Measurements from ENCODE around the gene OPCML. TPM values are rescaled to one million over a fixed set of nuclear protein-coding genes. Genes with fewer than 3 reads are reported as not detected.

OPCML gene
- total and polyA plus RNA-seq, 2 donors from 2014 or later, result 0.77 to 1.1 TPM

- DNase-seq, result no peak
- no peak for FAIRE-seq
- Histone ChIP-seq H3K9ac (ENCODE audit: low read length in 3 of 3) (no peak overlapping the region), H3K4me3 (ENCODE audit: low read length in 3 of 3) (no peak overlapping the region), H3K36me3 (ENCODE audit: control insufficient read depth in 2 of 3, insufficient read depth in 3 of 3, low read length in 3 of 3) (no peaks in the 10 kb centered on the region), H3K4me1 (ENCODE audit: control insufficient read depth in 2 of 3, insufficient read depth in 2 of 3, low read depth in 1 of 3, low read length in 3 of 3) (no peaks in the 10 kb centered on the region), H3K27me3 (ENCODE audit: control insufficient read depth, insufficient read depth, low read length) (no peaks in the 10 kb centered on the region), H3K27ac (ENCODE audit: low read depth in 2 of 2, low read length in 2 of 2) (no peak overlapping the region), H3K9me3 (ENCODE audit: control insufficient read depth in 2 of 3, insufficient read depth in 1 of 3, low read length in 3 of 3) (no peaks in the 10 kb centered on the region)
- intact Hi-C loops (cut with DNase I), result no loop called here
- TF ChIP-seq CTCF (IDR thresholded peaks at IDR 0.05; ENCODE audit: borderline replicate concordance, extremely low read depth, insufficient read depth), result no peak
Measured at GRCh38 chr11:133390803-133391202, 141.5 kb downstream of the OPCML start.

GRCh38 chr11:133388975-133389568, 143.2 kb downstream of the OPCML start:
- no peaks in the 10 kb centered on the region for H3K36me3 ChIP-seq (ENCODE audit: control insufficient read depth in 2 of 3, insufficient read depth in 3 of 3, low read length in 3 of 3)
- no peak overlapping the region for H3K9ac ChIP-seq (ENCODE audit: low read length in 3 of 3)
- no peak for FAIRE-seq
- H3K27ac ChIP-seq (ENCODE audit: low read depth in 2 of 2, low read length in 2 of 2), result no peak overlapping the region
- H3K9me3 ChIP-seq (ENCODE audit: control insufficient read depth in 2 of 3, insufficient read depth in 1 of 3, low read length in 3 of 3), result no peaks in the 10 kb centered on the region
- intact Hi-C loops (cut with DNase I), result no loop called here
- no peak for TF ChIP-seq CTCF (IDR thresholded peaks at IDR 0.05; ENCODE audit: borderline replicate concordance, extremely low read depth, insufficient read depth)
- H3K4me1 ChIP-seq (ENCODE audit: control insufficient read depth in 2 of 3, insufficient read depth in 2 of 3, low read depth in 1 of 3, low read length in 3 of 3), result no peaks in the 10 kb centered on the region
- H3K27me3 ChIP-seq (ENCODE audit: control insufficient read depth, insufficient read depth, low read length), result no peaks in the 10 kb centered on the region
- no peak overlapping the region for H3K4me3 ChIP-seq (ENCODE audit: low read length in 3 of 3)
- no peak for DNase-seq

GRCh38 chr11:133388260-133388659, 144.0 kb downstream of the OPCML start:
- intact Hi-C loops (cut with DNase I), result no loop called here
- H3K4me3 ChIP-seq (ENCODE audit: low read length in 3 of 3), result no peak overlapping the region
- H3K9me3 ChIP-seq (ENCODE audit: control insufficient read depth in 2 of 3, insufficient read depth in 1 of 3, low read length in 3 of 3), result no peaks in the 10 kb centered on the region
- no peaks in the 10 kb centered on the region for H3K27me3 ChIP-seq (ENCODE audit: control insufficient read depth, insufficient read depth, low read length)
- TF ChIP-seq CTCF (IDR thresholded peaks at IDR 0.05; ENCODE audit: borderline replicate concordance, extremely low read depth, insufficient read depth), result no peak
- H3K27ac ChIP-seq (ENCODE audit: low read depth in 2 of 2, low read length in 2 of 2), result no peak overlapping the region
- no peaks in the 10 kb centered on the region for H3K4me1 ChIP-seq (ENCODE audit: control insufficient read depth in 2 of 3, insufficient read depth in 2 of 3, low read depth in 1 of 3, low read length in 3 of 3)
- H3K9ac ChIP-seq (ENCODE audit: low read length in 3 of 3), result no peak overlapping the region
- no peak for DNase-seq
- no peak for FAIRE-seq
- no peaks in the 10 kb centered on the region for H3K36me3 ChIP-seq (ENCODE audit: control insufficient read depth in 2 of 3, insufficient read depth in 3 of 3, low read length in 3 of 3)

- no peak for TF ChIP-seq CTCF (IDR thresholded peaks at IDR 0.05; ENCODE audit: borderline replicate concordance, extremely low read depth, insufficient read depth)
- intact Hi-C loops (cut with DNase I), result no loop called here
- Histone ChIP-seq H3K4me1 (ENCODE audit: control insufficient read depth in 2 of 3, insufficient read depth in 2 of 3, low read depth in 1 of 3, low read length in 3 of 3) (no peaks in the 10 kb centered on the region), H3K9ac (ENCODE audit: low read length in 3 of 3) (no peak overlapping the region), H3K27me3 (ENCODE audit: control insufficient read depth, insufficient read depth, low read length) (no peaks in the 10 kb centered on the region), H3K36me3 (ENCODE audit: control insufficient read depth in 2 of 3, insufficient read depth in 3 of 3, low read length in 3 of 3) (no peaks in the 10 kb centered on the region), H3K4me3 (ENCODE audit: low read length in 3 of 3) (no peak overlapping the region), H3K27ac (ENCODE audit: low read depth in 2 of 2, low read length in 2 of 2) (no peak overlapping the region), H3K9me3 (ENCODE audit: control insufficient read depth in 2 of 3, insufficient read depth in 1 of 3, low read length in 3 of 3) (no peaks in the 10 kb centered on the region)
- FAIRE-seq, result no peak
- no peak for DNase-seq
Measured at GRCh38 chr11:133386852-133387251, 145.4 kb downstream of the OPCML start.

Measured in kidney (tissue), 14 donors.